GM23248 (cell line): ENCODE measurements around the gene CDK5.

Experiments used
- EZH2 ChIP-seq: fragments of 200-600 bp; sonication (generic); IDR thresholded peaks from 2 replicates; pipeline ENCODE4 v1.6.1; 2018; ENCODE audit warnings: antibody characterized with exemption, mild to moderate bottlenecking; ENCODE audit not compliant: insufficient read depth, poor library complexity, severe bottlenecking
- EZH2phosphoT487 ChIP-seq: fragments of 200-600 bp; sonication (generic); IDR thresholded peaks from 2 replicates; pipeline ENCODE4 v1.6.1; 2018; ENCODE audit warnings: antibody characterized with exemption, moderate library complexity, mild to moderate bottlenecking, low read depth; ENCODE audit not compliant: insufficient read depth

DNA sequence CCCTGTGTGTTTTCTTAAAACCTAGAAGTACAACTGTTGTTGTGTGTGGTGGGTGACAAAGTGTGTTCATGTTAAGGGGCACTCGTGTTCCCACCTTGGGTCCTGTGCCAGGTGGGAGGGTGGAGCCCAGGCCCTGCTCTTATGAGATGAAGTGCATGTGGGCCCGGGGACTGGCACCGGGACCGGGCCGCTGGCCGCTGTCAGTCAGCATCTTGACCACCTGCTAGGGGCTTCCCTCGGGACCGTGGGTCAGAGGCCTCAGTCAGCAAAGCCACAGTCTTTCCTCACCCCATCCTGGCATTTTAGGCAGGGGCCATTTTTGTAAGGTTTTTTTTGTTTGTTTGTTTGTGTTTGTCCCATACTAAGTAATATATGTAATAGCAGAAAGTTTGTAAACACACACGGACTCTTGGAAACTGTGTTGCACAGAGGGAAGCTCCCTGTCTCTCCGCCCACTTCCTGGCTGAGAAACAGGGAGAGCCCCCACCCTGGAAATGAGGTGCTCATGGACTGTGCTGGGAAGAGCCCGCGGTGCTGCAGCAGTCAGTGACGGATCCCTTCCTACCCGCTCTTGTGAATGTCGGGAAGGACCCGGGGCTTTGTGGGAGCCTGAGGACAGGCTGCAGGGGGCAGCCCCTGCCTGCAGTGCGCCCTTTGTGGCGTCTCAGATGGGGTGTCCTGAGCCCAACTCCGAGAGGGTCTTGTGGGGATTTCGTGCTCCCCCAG lies 42.0 kb upstream of the CDK5 start:
- TF ChIP-seq EZH2 (no peak), EZH2phosphoT487 (no peak)
